ENCODE data around the gene ENPP1. TPM values are rescaled to one million over a fixed set of nuclear protein-coding genes. Genes with fewer than 3 reads are reported as not detected.

ENPP1 gene
- total and polyA plus RNA-seq, 9 of the 15 experiments (the other 6 are each of a cell fraction or from before 2014, with no cell fraction given), result 0.03 to 0.56 (median 0.14) TPM

DNA sequence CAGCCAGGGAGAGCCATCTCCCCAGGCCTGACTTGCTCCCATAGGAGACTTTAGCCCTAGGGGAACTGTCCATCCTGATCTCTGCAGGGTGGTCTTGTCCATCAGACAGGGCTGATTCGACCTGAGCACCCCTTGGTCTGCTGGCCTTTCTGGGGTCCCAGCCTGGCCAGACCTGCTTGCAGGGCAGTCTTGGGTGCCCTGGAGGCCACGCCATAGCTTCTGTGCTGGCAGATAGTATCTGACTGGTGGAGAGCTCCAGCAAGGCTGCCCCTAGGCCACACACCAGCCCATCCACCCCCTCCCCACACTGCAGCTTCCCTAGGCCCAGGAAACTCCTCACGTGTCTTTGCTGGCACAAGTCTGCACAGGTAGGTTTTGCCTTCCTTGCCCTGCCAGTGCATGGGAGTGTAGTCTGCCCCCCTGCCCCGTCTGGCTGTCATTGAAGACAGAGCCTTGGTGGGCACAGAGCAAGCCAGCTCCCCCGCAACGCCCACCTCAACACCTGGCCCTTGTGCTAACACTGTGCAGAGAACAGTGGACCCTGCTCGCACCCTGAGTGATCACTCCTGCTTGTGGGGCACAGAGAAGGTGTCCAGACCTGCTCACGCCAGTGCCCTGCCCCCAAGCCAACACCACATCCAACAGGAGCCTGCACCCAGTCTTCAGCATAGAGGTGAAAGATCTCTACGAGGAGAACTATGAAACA is 111.0 kb downstream of the ENPP1 start (continued):
- TF ChIP-seq, protein P1, sequence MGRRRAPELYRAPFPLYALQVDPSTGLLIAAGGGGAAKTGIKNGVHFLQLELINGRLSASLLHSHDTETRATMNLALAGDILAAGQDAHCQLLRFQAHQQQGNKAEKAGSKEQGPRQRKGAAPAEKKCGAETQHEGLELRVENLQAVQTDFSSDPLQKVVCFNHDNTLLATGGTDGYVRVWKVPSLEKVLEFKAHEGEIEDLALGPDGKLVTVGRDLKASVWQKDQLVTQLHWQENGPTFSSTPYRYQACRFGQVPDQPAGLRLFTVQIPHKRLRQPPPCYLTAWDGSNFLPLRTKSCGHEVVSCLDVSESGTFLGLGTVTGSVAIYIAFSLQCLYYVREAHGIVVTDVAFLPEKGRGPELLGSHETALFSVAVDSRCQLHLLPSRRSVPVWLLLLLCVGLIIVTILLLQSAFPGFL (CRISPR knock-in tag; IDR thresholded peaks at IDR 0.05), result no peak
- TF ChIP-seq, protein P2, sequence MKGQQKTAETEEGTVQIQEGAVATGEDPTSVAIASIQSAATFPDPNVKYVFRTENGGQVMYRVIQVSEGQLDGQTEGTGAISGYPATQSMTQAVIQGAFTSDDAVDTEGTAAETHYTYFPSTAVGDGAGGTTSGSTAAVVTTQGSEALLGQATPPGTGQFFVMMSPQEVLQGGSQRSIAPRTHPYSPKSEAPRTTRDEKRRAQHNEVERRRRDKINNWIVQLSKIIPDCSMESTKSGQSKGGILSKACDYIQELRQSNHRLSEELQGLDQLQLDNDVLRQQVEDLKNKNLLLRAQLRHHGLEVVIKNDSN (CRISPR knock-in tag; IDR thresholded peaks at IDR 0.05), result no peak
- TF ChIP-seq, protein P3, sequence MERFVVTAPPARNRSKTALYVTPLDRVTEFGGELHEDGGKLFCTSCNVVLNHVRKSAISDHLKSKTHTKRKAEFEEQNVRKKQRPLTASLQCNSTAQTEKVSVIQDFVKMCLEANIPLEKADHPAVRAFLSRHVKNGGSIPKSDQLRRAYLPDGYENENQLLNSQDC (CRISPR knock-in tag; IDR thresholded peaks at IDR 0.05), result no peak
- TF ChIP-seq, protein P4, sequence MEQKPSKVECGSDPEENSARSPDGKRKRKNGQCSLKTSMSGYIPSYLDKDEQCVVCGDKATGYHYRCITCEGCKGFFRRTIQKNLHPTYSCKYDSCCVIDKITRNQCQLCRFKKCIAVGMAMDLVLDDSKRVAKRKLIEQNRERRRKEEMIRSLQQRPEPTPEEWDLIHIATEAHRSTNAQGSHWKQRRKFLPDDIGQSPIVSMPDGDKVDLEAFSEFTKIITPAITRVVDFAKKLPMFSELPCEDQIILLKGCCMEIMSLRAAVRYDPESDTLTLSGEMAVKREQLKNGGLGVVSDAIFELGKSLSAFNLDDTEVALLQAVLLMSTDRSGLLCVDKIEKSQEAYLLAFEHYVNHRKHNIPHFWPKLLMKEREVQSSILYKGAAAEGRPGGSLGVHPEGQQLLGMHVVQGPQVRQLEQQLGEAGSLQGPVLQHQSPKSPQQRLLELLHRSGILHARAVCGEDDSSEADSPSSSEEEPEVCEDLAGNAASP (IDR thresholded peaks at IDR 0.05), result no peak
- TF ChIP-seq, protein P5, sequence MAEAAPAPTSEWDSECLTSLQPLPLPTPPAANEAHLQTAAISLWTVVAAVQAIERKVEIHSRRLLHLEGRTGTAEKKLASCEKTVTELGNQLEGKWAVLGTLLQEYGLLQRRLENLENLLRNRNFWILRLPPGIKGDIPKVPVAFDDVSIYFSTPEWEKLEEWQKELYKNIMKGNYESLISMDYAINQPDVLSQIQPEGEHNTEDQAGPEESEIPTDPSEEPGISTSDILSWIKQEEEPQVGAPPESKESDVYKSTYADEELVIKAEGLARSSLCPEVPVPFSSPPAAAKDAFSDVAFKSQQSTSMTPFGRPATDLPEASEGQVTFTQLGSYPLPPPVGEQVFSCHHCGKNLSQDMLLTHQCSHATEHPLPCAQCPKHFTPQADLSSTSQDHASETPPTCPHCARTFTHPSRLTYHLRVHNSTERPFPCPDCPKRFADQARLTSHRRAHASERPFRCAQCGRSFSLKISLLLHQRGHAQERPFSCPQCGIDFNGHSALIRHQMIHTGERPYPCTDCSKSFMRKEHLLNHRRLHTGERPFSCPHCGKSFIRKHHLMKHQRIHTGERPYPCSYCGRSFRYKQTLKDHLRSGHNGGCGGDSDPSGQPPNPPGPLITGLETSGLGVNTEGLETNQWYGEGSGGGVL (CRISPR knock-in tag; IDR thresholded peaks at IDR 0.05), result no peak

Measured in K562 (cell line).